ENCODE measurements around the gene HS3ST3B1.

DNA sequence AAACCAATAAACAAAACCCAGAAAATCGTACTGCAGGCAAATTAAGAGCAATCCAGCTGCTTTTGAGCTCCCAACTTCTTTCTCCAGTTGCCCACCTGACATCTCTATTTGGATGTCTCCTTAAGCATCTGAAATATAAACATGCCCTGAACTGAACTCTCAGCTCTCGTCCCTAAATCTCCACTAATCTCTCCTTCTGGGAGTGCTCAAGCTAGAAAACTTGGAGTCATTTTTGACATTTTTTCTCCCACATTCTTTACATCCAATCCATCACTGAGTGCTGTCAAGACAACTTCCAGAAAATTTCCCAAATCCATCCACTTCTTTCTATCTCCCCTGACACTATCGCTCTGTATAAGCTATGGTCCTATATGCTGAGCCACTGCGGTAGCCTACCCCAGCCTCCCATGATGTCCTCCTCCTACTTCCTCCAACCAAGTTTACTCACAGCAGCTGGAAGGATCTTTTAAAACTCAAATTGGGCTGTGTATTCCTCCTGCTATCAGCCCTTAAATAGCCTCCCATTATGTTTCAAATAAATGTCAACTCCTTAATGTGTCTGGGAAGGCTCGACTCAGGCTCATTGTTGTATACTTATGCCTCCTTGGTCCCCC, 53.1 kb downstream of the HS3ST3B1 start:
- TF ChIP-seq, protein P1, sequence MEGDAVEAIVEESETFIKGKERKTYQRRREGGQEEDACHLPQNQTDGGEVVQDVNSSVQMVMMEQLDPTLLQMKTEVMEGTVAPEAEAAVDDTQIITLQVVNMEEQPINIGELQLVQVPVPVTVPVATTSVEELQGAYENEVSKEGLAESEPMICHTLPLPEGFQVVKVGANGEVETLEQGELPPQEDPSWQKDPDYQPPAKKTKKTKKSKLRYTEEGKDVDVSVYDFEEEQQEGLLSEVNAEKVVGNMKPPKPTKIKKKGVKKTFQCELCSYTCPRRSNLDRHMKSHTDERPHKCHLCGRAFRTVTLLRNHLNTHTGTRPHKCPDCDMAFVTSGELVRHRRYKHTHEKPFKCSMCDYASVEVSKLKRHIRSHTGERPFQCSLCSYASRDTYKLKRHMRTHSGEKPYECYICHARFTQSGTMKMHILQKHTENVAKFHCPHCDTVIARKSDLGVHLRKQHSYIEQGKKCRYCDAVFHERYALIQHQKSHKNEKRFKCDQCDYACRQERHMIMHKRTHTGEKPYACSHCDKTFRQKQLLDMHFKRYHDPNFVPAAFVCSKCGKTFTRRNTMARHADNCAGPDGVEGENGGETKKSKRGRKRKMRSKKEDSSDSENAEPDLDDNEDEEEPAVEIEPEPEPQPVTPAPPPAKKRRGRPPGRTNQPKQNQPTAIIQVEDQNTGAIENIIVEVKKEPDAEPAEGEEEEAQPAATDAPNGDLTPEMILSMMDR (IDR thresholded peaks at IDR 0.05): no peak
- no peak for TF ChIP-seq POLR2A (IDR thresholded peaks at IDR 0.05)

Data from body of pancreas (tissue), 4 donors.